GM12878 (cell line): ENCODE data around the gene FUT8. TPM values are rescaled to one million over a fixed set of nuclear protein-coding genes. Genes with fewer than 3 reads are reported as not detected.

Experiments
- ATAC-seq: fragments of 200-7000 bp; cut with Tn5 transposase; 3 replicates; pipeline ENCODE4 v1.9.1; 2020; ENCODE audit warnings: mild to moderate bottlenecking, moderate library complexity
- BruUV-seq: library from RNA; stranded (reverse); fragments of 400-500 nt; replicated peaks from 2 replicates; lab custom pipeline; 2021; lab: Mats Ljungman, UMichigan
- CTCF ChIA-PET: fragments of 300-600 bp; sonication (Branson Sonifier 250); formaldehyde crosslinking; extraction: SDS; loops from one replicate; lab custom pipeline; 2021; ENCODE audit warnings: inconsistent platforms; lab: Yijun Ruan, JAX
- POLR2A ChIA-PET: fragments of 350-600 bp; formaldehyde crosslinking; extraction: SDS; loops from one replicate; lab custom pipeline; 2021; ENCODE audit warnings: inconsistent platforms; lab: Charles Lee
- RAD21 ChIA-PET: fragments of 300-600 bp; sonication (Branson Sonifier 250); formaldehyde crosslinking; loops from one replicate; lab custom pipeline; 2023; ENCODE audit warnings: antibody characterized with exemption; ENCODE audit not compliant: unreplicated experiment; lab: Charles Lee
- SMC1A ChIA-PET: fragments of 300-600 bp; sonication (Branson Sonifier 250); formaldehyde crosslinking; loops from one replicate; lab custom pipeline; 2023; ENCODE audit not compliant: unreplicated experiment, uncharacterized antibody; lab: Charles Lee
- DNase-seq: peaks from one replicate; pipeline ENCODE4 v3.0.0-alpha.2; 2011; ENCODE audit warnings: low read depth, low spot score
- FAIRE-seq: peaks from 3 replicates; lab custom pipeline; 2011; peaks lifted over from hg19 to GRCh38; lab: Jason Lieb, UNC
- H2AFZ ChIP-seq: 2 replicates; pipeline ENCODE4 v1.6.0; 2011; ENCODE audit warnings: low read depth, low read length, control low read depth; ENCODE audit not compliant: control insufficient read depth
- H3K27ac ChIP-seq: 2 replicates; pipeline ENCODE4 v1.5.1; 2011; ENCODE audit warnings: control low read depth; ENCODE audit not compliant: control insufficient read depth, insufficient read depth
- H3K27me3 ChIP-seq, 2 experiments: replicated peaks in 1 of 2; 2 replicates each; pipeline versions ENCODE4 v1.6.0 to v1.6.1; 2011; ENCODE audit warnings: low read length in 1 of 2; ENCODE audit not compliant: control insufficient read depth in 2 of 2, insufficient read depth in 2 of 2
- H3K36me3 ChIP-seq, 2 experiments: 2 replicates each; pipeline ENCODE4 v1.5.1; 2011; ENCODE audit warnings: low read length in 1 of 2; ENCODE audit not compliant: control insufficient read depth in 2 of 2, insufficient read depth in 2 of 2
- H3K4me1 ChIP-seq: 2 replicates; pipeline ENCODE4 v1.6.1; 2011; ENCODE audit warnings: mild to moderate bottlenecking, low read length, moderate library complexity, mixed read lengths; ENCODE audit not compliant: control insufficient read depth, insufficient read depth
- H3K4me2 ChIP-seq: 2 replicates; pipeline ENCODE4 v1.6.0; 2011; ENCODE audit warnings: control low read depth; ENCODE audit not compliant: control insufficient read depth, insufficient read depth
- H3K4me3 ChIP-seq: fragments of 200-600 bp; sonication (generic); 2 replicates; pipeline ENCODE4 v1.5.1; 2016
- H3K79me2 ChIP-seq: 2 replicates; pipeline ENCODE4 v1.6.0; 2011; ENCODE audit warnings: low read length; ENCODE audit not compliant: control insufficient read depth, insufficient read depth
- H3K9ac ChIP-seq: 2 replicates; pipeline ENCODE4 v1.8.0; 2011; ENCODE audit warnings: low read length, control low read depth, mixed read lengths; ENCODE audit not compliant: control insufficient read depth, insufficient read depth
- H3K9me3 ChIP-seq: replicated peaks from 3 replicates; pipeline ENCODE4 v1.5.1; 2011; ENCODE audit warnings: mild to moderate bottlenecking, low read length; ENCODE audit not compliant: control insufficient read depth, insufficient read depth
- H4K20me1 ChIP-seq: 2 replicates; pipeline ENCODE4 v1.6.0; 2011; ENCODE audit not compliant: control insufficient read depth, insufficient read depth
- ATF7 ChIP-seq: fragments of 450-650 bp; IDR thresholded peaks from 2 replicates; pipeline ENCODE4 v1.6.1; 2016; ENCODE audit warnings: low read depth, mild to moderate bottlenecking
- BCL11A ChIP-seq: IDR thresholded peaks from 2 replicates; pipeline ENCODE4 v1.6.1; 2011; ENCODE audit warnings: low read depth, low read length
- BCL3 ChIP-seq: IDR thresholded peaks from 2 replicates; pipeline ENCODE4 v1.6.1; 2011; ENCODE audit warnings: borderline replicate concordance, low read depth, mild to moderate bottlenecking, moderate library complexity, low read length; ENCODE audit not compliant: insufficient read depth, poor library complexity, severe bottlenecking
- NFXL1 ChIP-seq: fragments of 450-650 bp; IDR thresholded peaks from 2 replicates; pipeline ENCODE4 v1.6.1; 2017; ENCODE audit warnings: antibody characterized with exemption, mild to moderate bottlenecking, borderline replicate concordance
- RUNX3 ChIP-seq: IDR thresholded peaks from 2 replicates; pipeline ENCODE4 v1.6.1; 2012; ENCODE audit warnings: low read length, inconsistent platforms
- SIX5 ChIP-seq: IDR thresholded peaks from 2 replicates; pipeline ENCODE4 v1.6.1; 2011; ENCODE audit warnings: mild to moderate bottlenecking, low read depth, low read length, moderate library complexity; ENCODE audit not compliant: severe bottlenecking
- SMARCA5 ChIP-seq: fragments of 450-650 bp; IDR thresholded peaks from 2 replicates; pipeline ENCODE4 v1.6.1; 2017; ENCODE audit warnings: mild to moderate bottlenecking
- STAT3 ChIP-seq: IDR thresholded peaks from 2 replicates; pipeline ENCODE4 v1.6.1; 2011; ENCODE audit warnings: low read depth, low read length, improper control_type of control experiment
- TCF12 ChIP-seq: IDR thresholded peaks from 2 replicates; pipeline ENCODE4 v1.6.1; 2011; ENCODE audit warnings: low read depth, mild to moderate bottlenecking, low read length
- USF1 ChIP-seq: IDR thresholded peaks from 2 replicates; pipeline ENCODE4 v1.6.1; 2011; ENCODE audit warnings: borderline replicate concordance, low read depth, mild to moderate bottlenecking, moderate library complexity, mixed read lengths, low read length; ENCODE audit not compliant: insufficient read depth; ENCODE audit errors: extremely low read length
- YY1 ChIP-seq: IDR thresholded peaks from 2 replicates; pipeline ENCODE4 v1.6.1; 2011; ENCODE audit warnings: low read depth, mild to moderate bottlenecking, low read length
- ZBTB4 ChIP-seq: fragments of 450-650 bp; formaldehyde crosslinking; IDR thresholded peaks from 2 replicates; pipeline ENCODE4 v1.4.0; 2022; ENCODE audit warnings: mild to moderate bottlenecking, moderate library complexity
- WGBS: methylation state at CpG from one replicate; pipeline ENCODE4 v1.1.6; 2016; ENCODE audit warnings: low lambda C conversion rate; ENCODE audit not compliant: insufficient replicate concordance, insufficient coverage; ENCODE audit errors: missing lambda C conversion rate; 5-methylcytosine and 5-hydroxymethylcytosine counted together
- in situ Hi-C: fragments of 300-500 bp; cut with MboI; formaldehyde crosslinking; loops from 9 replicates; pipeline ENCODE4 v1.14.3; 2018; ENCODE audit warnings: mixed read lengths
- intact Hi-C: fragments of 100-400 bp; cut with micrococcal nuclease; formaldehyde crosslinking; loops from one replicate; pipeline ENCODE4 v1.14.2; 2022; ENCODE audit not compliant: unreplicated experiment
- polyA plus RNA-seq, 11 experiments: library from polyadenylated mRNA; depleted of rRNA in 4 of 11; unstranded in 6 of 11; stranded (reverse) in 5 of 11; fragments of >200 nt; fragmentation: Nextera tagmentation in 4 of 11; fragmentation: Illumina TruSeq in 1 of 11; extraction: Ambion mirVana in 4 of 11; extraction: Trizol in 1 of 11; gene quantifications; 1 replicate in 1 of 11; 2 replicates in 10 of 11; pipeline versions ENCODE4 v1.2.1 to v1.2.3, GENCODE V29; 2011 to 2016; ENCODE audit warnings: inconsistent platforms in 2 of 11, missing spikeins in 2 of 11, low read depth in 1 of 11
- total RNA-seq, 4 experiments: library from RNA; depleted of rRNA in 3 of 4; stranded (reverse); fragments of >200 nt in 3 of 4; fragmentation: Illumina TruSeq in 1 of 4; extraction: Trizol in 1 of 4; gene quantifications; 2 replicates each; pipeline versions ENCODE4 v1.2.1 to v1.2.3, GENCODE V29; 2013 to 2021

The FUT8 gene
- total and polyA plus RNA-seq, 10 of the 15 experiments (the other 5 are each of a cell fraction or from before 2014, with no cell fraction given): 21.3 to 106 (median 66.3) TPM

- ATAC-seq (no peak), FAIRE-seq (no peak), DNase-seq (no peak)
- H3K9me3 ChIP-seq: no peaks in the 10 kb centered on the region; the same call in 2 of the 3 replicates
- H3K36me3 ChIP-seq: no peaks in the 10 kb centered on the region
- BruUV-seq: no TSS peak
- H3K4me3 ChIP-seq: no peak overlapping the region
- WGBS: 55% methylated on average over 7 of the region's 7 CpGs
- no peaks in the 10 kb centered on the region for H3K4me1 ChIP-seq
- SMC1A ChIA-PET: interaction anchor here (1.6 kb wide), 1 partner anchor 375 kb away, joined by 8 read pairs; no protein-coding TSS in a partner anchor
- no peak overlapping the region for H3K4me2 ChIP-seq
- no peak for TF ChIP-seq STAT3
- TF ChIP-seq ATF7: no peak
- TF ChIP-seq YY1: no peak
- TF ChIP-seq ZBTB4 (CRISPR knock-in tag): no peak
- no peak for TF ChIP-seq NFXL1
- no peak for TF ChIP-seq RUNX3
- no peak for TF ChIP-seq BCL11A
- TF ChIP-seq SIX5: no peak
- no peak for TF ChIP-seq TCF12
- no peak for TF ChIP-seq BCL3
- TF ChIP-seq SMARCA5: no peak
- no peak for TF ChIP-seq USF1
- no peak overlapping the region for H2AFZ ChIP-seq
- H3K79me2 ChIP-seq: no peaks in the 10 kb centered on the region
- POLR2A ChIA-PET: no interaction called here
- in situ Hi-C loops: no loop called here
- CTCF ChIA-PET: no interaction called here
- RAD21 ChIA-PET: no interaction called here
- no peaks in the 10 kb centered on the region for H4K20me1 ChIP-seq
- no peaks in the 10 kb centered on the region; a peak in 1 of 4 replicates for H3K27me3 ChIP-seq
- H3K27ac ChIP-seq: no peak overlapping the region
- H3K9ac ChIP-seq: no peak overlapping the region
- intact Hi-C loops: no loop called here
Observed at GRCh38 chr14:65790172-65790815, 377.8 kb downstream of the FUT8 start.
